ENCODE data around the gene FAM3D.
A peak's percentile ranks its signal among the peaks of the same experiment; 100 is the strongest.

Gene FAM3D

DNA sequence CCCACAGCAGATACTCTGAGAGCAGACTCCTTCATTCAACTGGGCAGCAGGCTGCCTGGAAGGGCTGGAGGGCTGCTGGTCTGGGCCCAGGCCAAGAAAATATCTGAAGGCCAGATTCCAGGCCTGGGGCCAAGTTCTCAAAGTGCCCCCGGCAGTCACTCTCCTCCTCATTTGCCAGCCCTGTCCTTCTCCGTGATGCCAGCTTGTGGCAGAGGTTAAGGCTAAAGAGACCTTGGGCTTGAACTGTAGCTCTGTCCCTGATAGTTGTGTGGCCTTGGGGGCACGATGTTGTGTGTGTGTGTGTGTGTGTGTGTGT lies 39.0 kb downstream of the FAM3D start:
- DNase-seq (ENCODE audit: low spot score), result no peak

DNA sequence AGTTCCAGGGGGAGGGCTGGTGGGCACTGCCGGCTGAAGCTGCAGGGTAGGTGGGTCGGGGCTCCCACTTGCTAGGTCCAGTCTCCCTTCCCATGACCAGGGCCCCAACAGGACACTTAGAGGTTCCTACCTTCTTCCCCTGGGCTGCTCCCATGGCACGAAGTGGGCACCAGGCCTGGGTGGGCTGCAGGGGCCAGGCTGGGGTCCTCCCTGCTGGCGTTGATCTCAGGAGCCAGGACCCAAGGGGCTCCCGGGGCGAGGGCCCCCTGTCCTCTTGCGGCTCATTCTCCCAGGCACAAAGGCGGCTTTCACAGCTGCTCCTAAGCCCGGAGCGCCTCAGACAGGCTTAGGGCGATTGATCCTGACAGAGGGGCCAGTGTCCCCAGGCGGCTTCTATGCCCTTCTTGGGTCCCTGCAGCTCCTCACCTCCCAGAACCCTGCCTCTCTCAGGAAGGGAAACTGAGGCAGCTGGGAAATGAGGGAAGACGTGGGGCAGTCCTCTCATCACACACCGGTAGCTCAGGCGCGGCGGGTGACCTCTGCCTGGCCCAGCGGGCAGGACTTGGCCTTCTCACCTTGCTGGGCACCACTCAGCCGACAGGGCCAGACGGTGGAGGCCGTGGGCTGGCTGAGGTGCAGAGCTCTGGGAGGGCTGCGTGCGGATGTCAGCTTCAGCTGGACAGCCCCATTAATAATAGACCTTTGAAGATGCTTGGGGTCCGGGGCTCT lies 39.6 kb downstream of the FAM3D start:
- no peak for DNase-seq (ENCODE audit: low spot score)

DNA sequence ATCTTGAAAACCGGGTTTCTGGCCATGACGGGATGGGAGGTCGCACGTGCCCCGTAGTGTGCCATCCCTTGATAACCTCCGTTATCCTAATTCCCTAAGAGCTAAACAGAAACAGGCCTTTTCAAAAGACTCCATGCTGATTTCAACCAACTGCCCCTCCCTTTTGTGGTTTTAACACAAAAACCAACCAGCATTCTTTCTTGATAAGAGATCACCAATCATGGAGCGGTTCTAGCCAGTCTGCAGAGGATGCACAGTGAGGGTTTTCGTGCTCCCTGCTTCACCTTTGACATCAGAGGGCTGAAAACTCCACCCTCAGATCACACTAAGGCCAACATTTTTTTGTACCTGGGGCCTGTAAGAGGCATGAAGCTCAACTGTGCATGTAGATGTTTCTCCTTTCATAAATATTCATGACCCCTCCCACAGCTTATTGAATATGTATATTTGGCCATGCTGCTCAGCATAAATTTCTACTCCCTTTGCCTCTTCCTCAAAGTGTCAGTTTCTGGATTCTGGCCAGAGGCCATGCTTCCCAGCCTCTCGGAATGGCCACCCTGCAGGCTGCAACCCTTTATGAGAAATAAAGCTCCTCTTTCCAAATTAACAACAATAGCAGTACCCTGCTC lies 41.3 kb downstream of the FAM3D start:
- no peak for DNase-seq (ENCODE audit: low spot score)

DNA sequence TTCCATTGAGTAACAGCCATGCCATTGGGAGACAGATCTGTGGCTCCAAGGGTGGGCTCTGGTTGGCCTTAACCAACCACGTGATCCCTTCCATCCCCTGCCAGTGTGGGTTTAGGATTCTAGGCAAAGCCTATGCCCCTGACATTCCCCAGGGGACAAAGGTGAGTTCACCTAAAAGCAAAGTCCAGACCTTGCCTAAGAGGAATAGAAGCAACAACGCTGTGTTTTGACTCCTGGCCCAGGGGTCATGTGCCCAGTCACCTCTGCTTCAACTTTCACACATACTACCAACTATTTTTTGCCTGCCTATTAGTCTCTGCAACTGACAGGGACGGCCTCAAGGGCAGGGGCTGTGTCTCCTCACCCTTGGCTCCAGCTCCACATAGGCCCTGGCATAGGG lies 42.0 kb downstream of the FAM3D start:
- DNase-seq (ENCODE audit: low spot score), result no peak

GRCh38 chr3:58623961-58624360 lies 42.6 kb downstream of the FAM3D start:
- no peak for DNase-seq (ENCODE audit: low spot score)

DNA sequence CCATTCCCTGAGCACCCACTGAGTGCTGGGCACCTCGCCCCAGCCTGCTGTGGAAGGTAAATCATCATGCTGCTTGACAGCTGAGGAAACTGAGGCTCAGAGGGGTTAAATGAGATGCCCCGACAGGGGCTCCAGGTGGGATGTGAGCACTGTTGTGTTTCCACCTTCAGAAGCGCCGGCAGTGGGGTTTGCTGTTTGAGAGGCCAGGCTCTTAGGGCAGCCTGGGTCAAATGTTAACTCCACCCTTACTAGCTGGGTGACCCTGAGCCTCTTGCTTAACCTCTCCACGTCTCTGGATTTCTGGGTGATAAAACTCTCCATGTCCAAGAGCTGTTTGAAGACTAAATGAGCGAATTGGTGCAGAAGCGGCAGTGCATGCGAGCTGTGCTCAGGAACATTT lies 43.1 kb downstream of the FAM3D start:
- DNase-seq (ENCODE audit: low spot score), result no peak

DNA sequence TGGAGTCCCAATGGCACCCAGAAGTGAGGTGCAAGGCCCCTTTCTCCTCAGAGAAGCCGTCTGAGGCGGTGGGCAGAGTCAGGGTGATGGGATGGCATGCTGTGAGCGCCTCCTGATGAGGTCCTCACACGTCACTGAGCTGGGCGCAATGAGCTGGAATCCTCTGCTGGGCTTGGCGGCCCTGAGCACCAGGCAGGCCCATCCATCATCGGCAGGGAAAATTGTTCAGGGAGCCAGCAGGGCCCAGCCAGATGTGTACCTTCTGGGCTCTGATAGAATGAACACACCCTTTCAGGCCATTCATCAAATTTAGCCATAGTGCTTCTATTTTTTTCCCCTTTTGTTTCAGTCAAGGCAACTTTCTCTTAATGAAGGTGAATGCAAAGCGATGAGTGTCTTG lies 43.7 kb downstream of the FAM3D start:
- no peak for DNase-seq (ENCODE audit: low spot score)

DNA sequence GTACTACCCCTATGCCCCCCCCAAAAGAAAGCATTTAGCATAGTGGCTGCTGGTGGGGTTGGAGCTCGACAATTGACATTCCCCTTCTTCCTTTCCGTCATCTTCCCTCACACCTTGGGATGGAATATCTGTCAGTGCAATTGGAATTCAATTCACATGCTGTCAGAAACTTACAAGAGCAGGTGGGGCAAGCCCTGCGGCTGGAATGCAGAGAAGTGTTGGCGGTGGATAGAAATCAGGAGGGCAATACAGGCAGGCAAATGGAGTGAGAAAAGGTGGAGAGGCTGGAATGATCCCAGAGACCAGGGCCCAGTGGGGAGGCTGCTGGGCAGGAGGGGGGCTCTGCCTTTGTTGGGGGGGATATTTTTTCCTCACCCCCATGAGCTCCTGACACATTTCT lies 44.1 kb downstream of the FAM3D start:
- no peak for DNase-seq (ENCODE audit: low spot score)

- no peak for DNase-seq (ENCODE audit: low spot score)
Measured at GRCh38 chr3:58621086-58621830, 45.3 kb downstream of the FAM3D start.

DNA sequence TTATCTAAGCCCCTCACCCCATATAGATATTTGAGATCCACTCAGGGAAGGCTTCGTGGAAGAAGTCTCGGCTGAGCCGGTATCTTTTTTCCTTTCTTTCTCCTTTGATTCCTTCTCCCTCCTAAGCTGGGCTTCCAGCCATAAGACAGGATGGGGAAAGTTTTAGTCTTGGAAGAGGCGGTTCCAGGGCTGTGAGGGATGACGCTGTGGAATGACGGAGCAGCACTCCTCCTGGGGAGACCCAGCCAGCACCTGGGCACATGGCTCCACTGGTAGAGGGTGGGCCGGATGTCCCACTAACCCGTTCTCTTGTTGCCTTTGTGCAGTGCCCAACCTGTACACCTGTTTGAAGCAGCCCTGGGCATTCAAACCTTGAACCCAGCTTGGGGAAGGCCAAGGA lies 46.2 kb downstream of the FAM3D start:
- no peak for DNase-seq (ENCODE audit: low spot score)

DNA sequence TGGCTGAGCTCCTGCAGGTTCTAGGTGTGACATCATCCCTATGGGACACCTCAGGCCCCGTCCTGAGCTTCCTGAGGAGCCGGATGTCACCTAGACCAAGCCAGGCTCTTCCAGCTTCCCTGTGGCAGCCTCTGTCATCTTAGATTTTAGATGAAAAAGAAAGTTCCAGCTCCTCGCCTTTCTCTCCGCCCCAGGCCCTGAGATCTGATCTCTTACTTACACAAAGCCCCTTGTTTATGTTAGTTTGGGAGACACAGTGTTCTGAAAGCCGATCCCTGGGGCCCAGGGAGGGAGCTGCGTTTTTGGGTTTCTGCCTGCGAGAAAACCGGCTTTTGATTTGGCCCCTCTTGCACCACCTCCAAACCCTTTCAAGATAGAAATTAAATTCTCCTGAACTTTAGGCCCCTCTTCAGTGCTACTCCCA lies 49.2 kb downstream of the FAM3D start:
- no peak for DNase-seq (ENCODE audit: low spot score)

GRCh38 chr3:58613236-58614132 lies 53.1 kb downstream of the FAM3D start:
- no peak for DNase-seq (ENCODE audit: low spot score)

DNA sequence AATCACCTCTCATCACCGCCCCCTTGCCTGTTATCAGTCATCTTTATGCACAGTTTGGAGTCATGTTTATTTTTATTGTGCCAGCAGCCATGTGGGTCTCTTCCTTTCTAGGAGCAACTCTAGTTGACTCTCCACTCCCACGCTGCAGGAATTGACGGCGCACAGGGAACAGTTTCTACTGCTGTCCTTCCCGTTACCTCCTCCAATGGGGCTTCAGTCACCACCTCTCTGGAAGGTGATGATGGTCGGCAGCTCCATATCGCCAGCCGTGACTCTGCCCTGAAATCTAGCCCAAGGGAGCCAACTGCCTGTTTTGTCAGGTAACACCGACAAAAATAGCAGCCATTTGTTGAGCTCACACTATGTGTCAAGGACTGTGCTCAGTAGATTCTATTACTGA lies 53.7 kb downstream of the FAM3D start:
- no peak for DNase-seq (ENCODE audit: low spot score)

DNA sequence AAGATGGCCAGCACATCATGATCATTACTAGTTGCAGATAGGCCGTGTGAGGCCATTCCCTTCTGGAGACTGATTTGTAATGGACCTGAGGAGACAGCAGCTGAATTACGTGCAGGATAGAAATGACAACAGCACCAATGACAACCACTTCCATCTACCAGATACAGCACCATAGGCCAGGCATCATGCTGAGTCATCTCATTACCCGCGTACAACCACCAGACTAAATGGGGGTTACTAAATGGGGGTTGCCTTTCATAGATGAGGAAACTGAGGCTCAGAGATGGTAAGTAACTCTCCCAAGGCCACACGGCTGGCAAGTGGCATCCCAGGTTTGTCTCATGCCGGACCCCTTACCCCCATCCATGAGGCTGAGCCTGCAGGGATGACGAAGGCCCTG lies 56.6 kb downstream of the FAM3D start:
- no peak for DNase-seq (ENCODE audit: low spot score)

GRCh38 chr3:58608648-58609047 lies 57.9 kb downstream of the FAM3D start:
- DNase-seq (ENCODE audit: low spot score), result peak; percentile 36

DNA sequence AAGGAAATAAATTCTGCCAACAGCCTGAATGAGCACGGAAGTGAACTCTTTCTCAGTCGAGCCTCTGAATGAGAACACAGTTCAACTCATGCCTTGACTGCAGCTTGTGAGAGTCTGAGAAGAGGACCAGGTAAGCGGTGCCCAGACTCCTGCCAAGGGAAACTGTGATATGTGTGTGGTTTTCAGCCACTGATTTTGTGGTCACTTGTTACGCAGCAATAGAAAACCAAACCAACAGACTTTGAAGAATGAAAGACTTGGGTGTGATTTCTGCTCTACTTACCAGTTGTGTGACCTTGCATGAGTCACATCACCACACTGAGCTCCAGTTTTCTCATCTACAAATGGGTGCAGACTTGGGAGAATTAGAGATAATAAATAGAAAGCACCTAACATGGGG lies 58.8 kb downstream of the FAM3D start:
- no peak for DNase-seq (ENCODE audit: low spot score)

GRCh38 chr3:58606693-58607092 lies 59.9 kb downstream of the FAM3D start:
- DNase-seq (ENCODE audit: low spot score), result no peak

- DNase-seq (ENCODE audit: low spot score), result no peak
Measured at GRCh38 chr3:58604031-58604430, 62.5 kb downstream of the FAM3D start.

DNA sequence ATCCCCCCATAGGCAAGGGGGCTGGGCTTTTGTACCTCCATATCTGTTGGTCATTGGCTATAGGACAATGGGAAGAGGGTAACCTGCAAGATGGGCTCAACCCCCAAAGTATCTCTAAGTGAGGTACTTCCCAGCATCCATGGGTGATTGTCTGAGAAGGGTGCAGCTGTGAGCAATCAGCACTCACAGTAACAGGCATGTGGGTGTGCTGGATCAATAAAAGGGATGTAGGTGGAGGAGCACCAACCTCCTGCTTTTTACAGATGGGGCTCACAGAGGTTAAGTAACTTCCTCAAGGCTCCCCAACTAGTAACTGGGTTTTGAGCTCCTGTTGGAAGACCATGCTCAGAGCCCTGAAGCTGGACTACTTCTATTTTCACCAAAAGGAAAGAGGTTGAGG lies 63.0 kb downstream of the FAM3D start:
- DNase-seq (ENCODE audit: low spot score), result no peak

DNA sequence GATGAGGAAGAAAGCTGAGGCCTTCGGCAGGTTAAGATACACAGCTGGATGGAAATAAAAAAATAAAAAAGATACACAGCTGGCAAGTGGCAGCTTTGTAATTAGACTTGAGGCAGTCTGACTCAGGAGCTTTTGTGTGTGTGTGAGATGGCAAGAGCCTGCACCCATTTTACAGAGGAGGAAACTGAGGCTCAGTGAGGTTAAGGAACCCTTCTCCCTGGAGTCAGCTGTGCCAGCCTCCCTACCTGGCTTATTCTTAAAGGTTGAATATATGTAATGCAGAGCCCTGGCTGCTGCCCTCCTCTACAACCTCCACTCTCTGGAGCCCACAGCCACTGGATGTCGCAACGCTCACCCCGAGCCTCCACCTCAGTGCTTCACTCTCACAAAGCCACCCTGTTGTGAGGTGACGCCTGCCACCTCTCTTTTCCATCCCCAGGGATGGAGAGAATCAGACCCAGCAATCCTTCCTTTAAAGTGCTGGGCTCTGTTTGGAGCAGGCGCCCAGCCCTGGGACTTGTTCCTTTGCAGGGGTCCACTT lies 68.7 kb downstream of the FAM3D start:
- no peak for DNase-seq (ENCODE audit: low spot score)

- DNase-seq (ENCODE audit: low spot score), result no peak
Measured at GRCh38 chr3:58596834-58597518, 69.6 kb downstream of the FAM3D start.

DNA sequence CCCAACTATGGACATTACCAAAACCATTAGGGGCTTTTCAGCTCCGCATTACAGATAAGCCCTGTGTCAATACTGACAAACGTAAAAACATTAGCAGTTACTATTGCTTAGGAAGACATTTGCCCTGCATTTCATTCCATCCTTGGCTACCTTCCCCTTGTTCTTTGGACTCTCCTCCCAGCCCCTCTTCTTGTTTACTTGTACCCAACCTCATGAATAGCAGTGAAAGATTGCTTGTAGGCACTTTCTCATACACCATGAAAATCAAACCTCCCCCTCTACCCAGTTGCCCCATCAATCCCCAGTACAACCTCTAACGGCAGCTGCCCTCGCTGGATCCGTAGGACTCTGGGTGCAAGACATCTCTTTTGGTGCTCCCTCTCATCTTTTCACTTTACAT lies 72.5 kb downstream of the FAM3D start:
- no peak for DNase-seq (ENCODE audit: low spot score)

Data from iPS-NIHi11 (cell line).